HG02840 (cell line): ENCODE results near the gene PLEKHA8.
A peak's percentile ranks its signal among the peaks of the same experiment; 100 is the strongest.

Source experiments
- ATAC-seq: cut with Tn5 transposase; IDR thresholded peaks from one replicate; pipeline ENCODE4 v1.9.1; 2021; ENCODE audit warnings: mild to moderate bottlenecking, moderate library complexity, moderate number of reproducible peaks; ENCODE audit not compliant: unreplicated experiment, low FRiP score

Gene PLEKHA8

DNA sequence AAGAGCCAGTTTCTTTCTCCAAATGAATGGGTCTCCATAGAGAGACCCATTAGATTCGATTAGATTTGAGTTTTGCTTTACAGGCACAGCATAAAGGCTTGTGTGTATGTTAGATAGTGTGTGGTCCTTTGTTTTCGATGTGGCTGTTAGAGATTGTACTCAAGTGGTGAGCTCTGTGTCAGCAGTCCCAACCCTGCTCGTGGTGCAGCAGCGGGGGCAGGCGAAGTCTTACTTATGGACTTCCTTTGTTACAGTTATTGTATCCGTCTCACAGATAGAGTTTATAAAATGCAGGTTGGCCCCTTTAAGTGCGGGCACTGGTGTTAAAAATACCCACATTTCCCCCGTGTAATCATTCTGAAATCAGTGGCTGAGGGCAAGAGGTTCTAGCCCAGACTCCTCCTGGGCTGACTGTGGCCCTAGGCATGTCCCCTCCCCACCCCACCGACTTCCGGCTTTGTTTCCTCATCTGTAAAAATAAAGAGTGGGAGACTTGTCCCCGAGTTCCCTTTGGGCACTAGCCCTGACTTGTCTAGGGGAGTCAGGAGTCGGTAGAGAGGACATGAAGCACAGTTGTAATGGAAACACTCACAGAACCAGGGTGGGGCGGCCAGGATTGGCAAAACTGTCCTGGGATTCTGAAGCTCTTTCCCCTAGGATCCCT is 135.2 kb downstream of the PLEKHA8 start:
- no peak for ATAC-seq

DNA sequence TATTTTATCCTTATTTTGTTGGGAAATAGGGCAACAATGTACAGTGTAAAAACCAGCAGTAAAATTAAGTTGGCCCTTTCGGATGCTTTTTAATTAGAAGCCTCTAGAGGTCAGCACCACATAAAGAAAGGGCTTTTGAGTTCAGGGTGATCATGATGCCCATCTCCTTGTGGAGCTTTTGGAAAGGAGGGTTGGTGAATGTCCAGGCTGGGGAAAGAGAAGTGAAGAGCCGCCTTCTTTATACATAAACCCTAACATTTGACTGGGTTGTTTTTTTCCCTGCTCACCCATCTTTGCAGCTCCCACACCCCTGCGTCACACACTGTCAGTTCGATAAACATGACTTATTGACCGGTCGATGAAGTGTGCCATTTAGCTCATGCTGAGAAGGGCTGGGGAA is 136.4 kb downstream of the PLEKHA8 start:
- ATAC-seq: no peak

- no peak for ATAC-seq
Observed at GRCh38 chr7:30165590-30165989, 137.4 kb downstream of the PLEKHA8 start.

DNA sequence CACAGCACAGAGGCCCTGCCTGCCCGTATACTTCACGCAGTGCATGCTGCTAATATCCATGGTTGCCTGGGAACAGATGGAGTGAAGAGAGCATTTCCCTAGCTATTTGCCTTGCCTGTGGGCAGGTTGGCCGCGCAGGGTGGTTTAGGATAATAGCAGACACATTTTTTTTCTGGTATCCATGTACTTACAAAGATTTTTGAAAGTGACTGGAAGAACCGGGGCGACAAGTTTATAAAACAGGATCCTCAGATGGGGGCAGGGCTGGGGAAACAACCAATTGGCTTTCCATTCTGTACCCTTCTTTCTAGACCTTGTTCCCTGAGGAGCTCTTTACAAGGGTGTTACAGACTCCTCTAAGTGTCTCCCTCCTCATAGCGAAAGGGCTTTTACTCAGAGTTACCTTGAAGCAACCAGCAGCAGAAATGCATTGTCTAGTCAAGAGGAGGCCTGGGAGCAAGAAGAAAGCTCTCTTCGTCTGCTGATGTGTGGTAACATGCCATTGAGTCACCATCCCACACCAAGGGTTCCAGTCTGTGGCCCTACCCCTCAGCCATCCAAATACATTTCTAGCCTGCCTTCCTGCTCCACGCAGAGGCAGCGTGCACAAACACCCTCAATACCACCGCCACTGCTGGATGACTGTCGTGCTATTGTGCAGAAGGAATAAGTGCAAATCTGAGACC is 138.1 kb downstream of the PLEKHA8 start:
- no peak for ATAC-seq

- no peak for ATAC-seq
Observed at GRCh38 chr7:30166841-30167235, 138.6 kb downstream of the PLEKHA8 start.

GRCh38 chr7:30167901-30168300 is 139.7 kb downstream of the PLEKHA8 start:
- no peak for ATAC-seq

GRCh38 chr7:30168835-30169573 is 140.8 kb downstream of the PLEKHA8 start:
- ATAC-seq: no peak

DNA sequence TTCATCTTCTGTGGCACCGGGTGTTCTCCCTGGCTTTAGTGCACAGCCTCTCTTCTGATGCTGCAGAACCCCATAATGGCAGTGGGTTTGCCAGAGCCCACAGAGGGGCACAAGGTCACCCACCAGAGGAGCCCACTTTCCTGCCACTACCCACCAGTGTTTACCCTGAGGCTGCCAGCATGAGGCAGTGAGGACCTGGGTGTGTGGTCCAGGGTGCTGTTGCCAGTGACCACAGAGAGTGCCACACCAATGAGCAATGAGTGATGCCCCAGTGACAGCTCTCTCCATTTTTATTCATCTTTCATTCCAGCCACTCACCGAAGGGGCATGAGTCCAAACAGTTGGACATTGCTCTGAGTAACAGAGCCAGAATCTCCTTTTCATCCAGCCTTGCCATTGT is 141.4 kb downstream of the PLEKHA8 start:
- no peak for ATAC-seq

- no peak for ATAC-seq
Observed at GRCh38 chr7:30170476-30171205, 142.4 kb downstream of the PLEKHA8 start.

DNA sequence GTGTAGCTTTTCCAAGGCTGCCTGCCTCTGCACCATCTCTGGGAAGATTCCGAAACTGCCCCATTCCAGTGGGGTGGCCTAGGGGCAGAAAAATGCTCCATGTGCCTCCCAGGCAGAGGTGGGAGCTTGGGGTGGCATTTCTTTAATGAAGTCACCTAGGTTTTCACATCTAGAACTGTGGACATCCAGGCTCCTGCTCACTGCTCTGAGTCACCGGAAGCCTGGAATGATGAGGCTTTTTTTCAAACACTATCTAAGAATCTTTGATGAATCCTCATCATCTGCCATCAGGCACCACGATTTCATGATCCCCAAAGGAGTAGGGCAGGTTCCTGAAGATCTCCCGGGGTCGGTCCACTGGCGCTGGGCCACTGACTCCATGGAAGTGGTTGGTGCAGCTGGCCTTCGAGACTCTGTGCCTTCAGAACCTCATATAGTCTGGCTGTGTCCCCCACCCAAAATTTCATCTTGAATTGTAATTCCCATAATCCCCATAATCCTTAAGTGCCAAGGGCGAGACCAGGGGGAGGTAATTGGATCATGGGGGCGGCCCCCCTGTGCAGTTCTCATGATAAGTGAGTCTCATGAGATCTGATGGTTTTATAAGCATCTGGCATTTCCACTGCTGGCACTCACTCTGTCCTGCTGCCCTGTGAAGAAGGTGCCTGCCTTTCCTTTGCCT is 143.7 kb downstream of the PLEKHA8 start:
- no peak for ATAC-seq

- no peak for ATAC-seq
Observed at GRCh38 chr7:30172451-30172850, 144.2 kb downstream of the PLEKHA8 start.

- ATAC-seq: no peak
Observed at GRCh38 chr7:30173058-30173897, 145.1 kb downstream of the PLEKHA8 start.

DNA sequence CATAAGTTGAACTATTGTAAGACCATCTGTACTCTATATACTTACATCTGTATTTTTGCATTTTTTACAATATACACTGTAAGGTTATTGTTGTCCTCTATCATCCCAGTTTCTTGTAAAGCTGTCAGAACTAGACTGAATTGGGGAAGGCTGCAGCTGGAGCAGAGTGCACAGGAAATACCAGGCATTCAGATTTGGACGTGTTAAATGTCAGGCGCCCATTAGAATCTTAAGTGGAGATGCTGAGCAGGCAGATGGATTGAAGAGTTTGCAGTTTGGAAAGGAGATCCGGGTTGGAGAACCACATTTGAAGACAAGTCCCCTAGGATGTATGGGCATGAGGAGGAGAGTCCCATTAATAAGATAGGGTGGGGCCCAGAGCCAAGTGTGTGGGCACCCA is 147.0 kb downstream of the PLEKHA8 start:
- ATAC-seq: no peak

GRCh38 chr7:30175636-30176147 is 147.5 kb downstream of the PLEKHA8 start:
- ATAC-seq: no peak

DNA sequence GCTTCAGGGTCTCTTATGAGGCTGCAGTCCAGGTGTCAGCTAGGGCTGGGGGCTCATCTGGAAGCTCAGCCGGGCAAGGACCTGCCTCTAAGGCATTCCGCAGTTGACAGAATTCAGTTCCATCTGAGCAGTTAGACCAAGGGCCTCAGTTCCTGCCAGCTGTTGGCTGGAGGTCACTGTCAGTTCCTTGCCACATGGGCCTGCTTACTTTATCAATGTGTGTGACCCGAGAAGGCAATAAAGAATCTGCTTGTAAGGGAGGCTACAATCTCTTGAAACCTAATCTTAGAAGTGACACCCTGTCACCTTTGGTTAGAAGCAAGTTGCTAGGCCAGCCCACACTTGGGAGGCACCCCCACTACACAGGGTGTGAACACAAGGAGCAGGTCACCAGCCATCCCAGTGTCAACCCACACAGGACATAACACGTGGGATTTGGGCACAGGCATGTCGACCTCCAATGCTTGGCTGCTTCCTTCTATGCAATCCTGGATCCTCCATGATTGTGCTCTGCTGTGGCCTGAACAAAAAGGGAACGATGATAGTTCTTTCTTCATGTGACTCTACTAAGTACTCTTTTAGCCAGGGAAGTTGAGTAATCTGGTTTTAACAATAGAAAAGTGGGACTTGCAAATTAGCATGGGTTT is 148.4 kb downstream of the PLEKHA8 start:
- no peak for ATAC-seq

DNA sequence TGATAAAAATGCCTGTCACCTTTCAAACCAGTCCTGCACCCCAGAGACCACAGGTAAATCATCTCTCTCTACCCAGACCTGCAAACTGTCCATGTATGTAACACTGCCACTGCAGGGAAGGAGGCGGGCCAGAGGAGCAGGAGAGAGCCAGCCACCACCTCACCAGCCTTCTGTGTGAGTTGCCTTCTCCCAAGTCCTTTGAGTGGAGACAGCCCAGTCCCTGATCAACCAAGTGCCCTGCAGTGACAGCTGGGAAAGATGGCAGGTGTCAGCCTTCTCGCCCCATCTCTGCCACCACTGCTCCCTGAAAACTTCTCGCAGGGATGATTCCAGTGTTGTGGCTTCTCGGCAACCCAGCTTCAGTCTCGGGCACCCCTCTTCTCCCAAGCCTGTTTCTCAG is 149.0 kb downstream of the PLEKHA8 start:
- no peak for ATAC-seq

DNA sequence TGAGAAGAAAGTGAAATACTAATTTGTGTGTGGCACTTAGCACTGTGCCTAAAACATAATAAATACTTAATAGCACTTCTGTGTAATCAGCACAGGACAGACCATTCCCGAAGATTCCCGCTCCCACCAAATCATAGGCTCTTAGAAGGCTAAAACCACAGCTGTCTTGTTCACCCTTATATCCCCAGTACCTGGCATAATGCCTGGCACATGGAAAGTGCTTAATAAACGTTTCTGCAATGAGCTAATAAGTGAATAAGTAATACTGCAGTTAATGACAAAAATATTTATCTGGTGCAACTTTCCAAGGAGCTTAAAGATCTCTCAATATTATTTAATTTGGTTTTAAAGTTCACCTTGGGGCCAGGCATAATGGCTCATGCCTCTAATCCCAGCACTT is 149.8 kb downstream of the PLEKHA8 start:
- no peak for ATAC-seq

DNA sequence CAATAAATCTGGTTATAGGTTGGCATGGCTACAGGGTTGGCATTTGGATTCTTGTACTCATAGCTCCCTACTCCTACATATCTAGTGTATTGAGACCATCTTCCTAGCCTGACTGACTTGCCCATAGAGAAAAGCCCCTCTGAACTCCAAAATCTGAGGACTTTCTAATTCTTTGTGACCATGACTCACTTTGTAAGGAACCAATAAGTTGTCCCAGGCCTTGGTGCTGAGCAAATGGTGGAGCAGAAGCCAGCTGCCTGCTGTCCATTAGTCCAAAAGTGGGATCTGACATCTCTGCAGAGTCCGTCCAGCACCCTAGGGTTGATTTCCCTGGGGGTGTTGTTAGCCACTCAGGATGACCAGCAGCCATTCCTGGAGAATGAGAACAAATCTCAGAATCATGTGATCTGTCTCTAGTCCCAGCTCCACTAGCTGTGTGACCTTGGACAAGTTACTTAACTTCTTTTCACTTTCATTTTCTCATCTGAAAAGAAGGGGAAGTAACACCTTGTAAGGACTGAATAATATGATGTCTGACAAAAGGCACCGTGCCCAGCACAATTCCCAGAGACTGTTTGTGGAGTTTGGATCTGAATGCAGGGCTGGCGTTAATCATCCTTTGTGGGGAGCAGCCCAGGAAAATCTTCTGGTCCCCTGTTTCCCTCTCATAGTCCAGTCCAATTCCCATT is 150.7 kb downstream of the PLEKHA8 start:
- ATAC-seq: peak; percentile 75
